Activated CD4-positive, alpha-beta memory T cell treated with anti-CD3 and anti-CD28 coated beads for 36 hours (primary cell): Measurements from ENCODE around the gene ZNHIT2. TPM values are rescaled to one million over a fixed set of nuclear protein-coding genes. Genes with fewer than 3 reads are reported as not detected.

ENCODE experiments used
- CTCF ChIA-PET: fragments of 350-600 bp; sonication (Branson Sonifier 250); formaldehyde crosslinking; loops from one replicate; lab custom pipeline; 2021; ENCODE audit warnings: antibody characterized with exemption, inconsistent platforms; lab: Charles Lee
- POLR2A ChIA-PET: fragments of 350-600 bp; sonication (Branson Sonifier 250); formaldehyde crosslinking; loops from one replicate; lab custom pipeline; 2021; ENCODE audit warnings: antibody characterized with exemption; lab: Charles Lee
- DNase-seq: peaks from one replicate; pipeline ENCODE4 v3.0.0-alpha.2; 2020
- H3K27ac Mint-ChIP-seq: one replicate; pipeline ENCODE4 v1.8.0; 2021; ENCODE audit warnings: mixed read lengths
- H3K27me3 Mint-ChIP-seq: one replicate; pipeline ENCODE4 v1.8.0; 2021; ENCODE audit warnings: mixed read lengths
- H3K36me3 Mint-ChIP-seq: one replicate; pipeline ENCODE4 v1.8.0; 2021; ENCODE audit warnings: mixed read lengths
- H3K4me1 Mint-ChIP-seq: one replicate; pipeline ENCODE4 v1.8.0; 2021; ENCODE audit warnings: low read depth, mixed read lengths
- H3K4me3 Mint-ChIP-seq: one replicate; pipeline ENCODE4 v1.8.0; 2021; ENCODE audit warnings: mild to moderate bottlenecking, mixed read lengths
- H3K9me3 Mint-ChIP-seq: one replicate; pipeline ENCODE4 v1.8.0; 2021; ENCODE audit warnings: mixed read lengths
- intact Hi-C: fragments of 100-400 bp; cut with micrococcal nuclease; formaldehyde crosslinking; loops from one replicate; pipeline ENCODE4 v1.15.1; 2023
- total RNA-seq, 2 experiments: library from RNA; stranded (reverse); gene quantifications; one replicate each; pipeline ENCODE4 v1.2.3, GENCODE V29; 2021

Gene ZNHIT2
- total RNA-seq, 2 experiments from 2014 or later: 9.3 to 9.7 TPM

GRCh38 chr11:65096926-65097325 lies 20.6 kb downstream of the ZNHIT2 start:
- H3K27me3 Mint-ChIP-seq: no peaks in the 10 kb centered on the region
- no peak for DNase-seq
- POLR2A ChIA-PET: interaction anchor here (0.6 to 2.4 kb wide), 11 partner anchors 11 to 334 kb away, joined by 3 to 17 read pairs (median 4); partner anchors contain the start of genes ARL2, CDCA5, SAC3D1 and SYVN1
- peak overlapping the region; percentile 93 for H3K4me3 Mint-ChIP-seq
- CTCF ChIA-PET: interaction anchor here (1.6 to 13.1 kb wide), 2 partner anchors 14 to 20 kb away, joined by 6 to 122 read pairs; partner anchors contain the start of genes TM7SF2 and ZNHIT2
- intact Hi-C loops: loop anchor here (1.0 kb wide), 4 partner anchors 13 to 36 kb away; partner anchors contain the start of genes CDCA5, ZFPL1 and ZNHIT2
- H3K4me1 Mint-ChIP-seq: peaks cover 17% of the 10 kb centered on the region
- H3K36me3 Mint-ChIP-seq: peaks cover 7% of the 10 kb centered on the region
- no peaks in the 10 kb centered on the region for H3K9me3 Mint-ChIP-seq
- H3K27ac Mint-ChIP-seq: peak overlapping the region; percentile 97

GRCh38 chr11:65095974-65096806 lies 21.3 kb downstream of the ZNHIT2 start, which contains the start of gene VPS51:
TSS of gene VPS51 (plus strand) at chr11:65096214. CDS start at chr11:65096251, 37 bp downstream.
- Mint-ChIP-seq H3K9me3 (no peaks in the 10 kb centered on the region), H3K27me3 (no peaks in the 10 kb centered on the region), H3K4me3 (peak within 1 kb of the TSS; percentile 93), H3K36me3 (peaks cover 7% of the 10 kb centered on the region), H3K4me1 (peaks cover 17% of the 10 kb centered on the region), H3K27ac (peak within 1 kb of the TSS; percentile 97)
- CTCF ChIA-PET: interaction anchor here (1.6 to 13.1 kb wide), 2 partner anchors 15 to 21 kb away, joined by 6 to 122 read pairs; partner anchors contain the start of genes TM7SF2 and ZNHIT2
- intact Hi-C loops: loop anchor here (1.0 kb wide), 4 partner anchors 12 to 37 kb away; partner anchors contain the start of genes CDCA5, ZFPL1 and ZNHIT2
- POLR2A ChIA-PET: interaction anchor here (0.6 to 2.4 kb wide), 12 partner anchors 10 to 333 kb away, joined by 3 to 17 read pairs (median 4); partner anchors contain the start of genes ARL2, CDCA5, FAU and MRPL49
- peak; percentile 91 for DNase-seq

- H3K36me3 Mint-ChIP-seq: peaks cover 7% of the 10 kb centered on the region
- peak overlapping the region; percentile 97 for H3K27ac Mint-ChIP-seq
- POLR2A ChIA-PET: interaction anchor here (0.6 to 2.4 kb wide), 7 partner anchors 16 to 231 kb away, joined by 3 to 15 read pairs (median 6); partner anchors contain the start of genes ARL2, FAU, MRPL49 and TM7SF2
- no peaks in the 10 kb centered on the region for H3K27me3 Mint-ChIP-seq
- H3K9me3 Mint-ChIP-seq: no peaks in the 10 kb centered on the region
- DNase-seq: no peak
- CTCF ChIA-PET: interaction anchor here (0.8 to 13.1 kb wide), 3 partner anchors 16 to 69 kb away, joined by 3 to 122 read pairs (median 6); partner anchors contain the start of genes SNX15, TM7SF2 and ZNHIT2
- intact Hi-C loops: no loop called here
- H3K4me3 Mint-ChIP-seq: peak overlapping the region; percentile 93
- H3K4me1 Mint-ChIP-seq: peaks cover 17% of the 10 kb centered on the region
Measured at GRCh38 chr11:65095427-65095826, 22.1 kb downstream of the ZNHIT2 start.

- CTCF ChIA-PET: interaction anchor here (0.6 to 1.1 kb wide), 2 partner anchors 21 to 22 kb away, joined by 3 read pairs; partner anchors contain the start of gene TM7SF2
- no peaks in the 10 kb centered on the region for H3K9me3 Mint-ChIP-seq
- peaks cover 20% of the 10 kb centered on the region for H3K36me3 Mint-ChIP-seq
- peaks cover 5% of the 10 kb centered on the region for H3K4me1 Mint-ChIP-seq
- POLR2A ChIA-PET: interaction anchor here (0.8 kb wide), 1 partner anchor 9 kb away, joined by 3 read pairs; no protein-coding TSS in a partner anchor
- no peak overlapping the region for H3K27ac Mint-ChIP-seq
- intact Hi-C loops: no loop called here
- H3K4me3 Mint-ChIP-seq: no peak overlapping the region
- no peak for DNase-seq
- no peaks in the 10 kb centered on the region for H3K27me3 Mint-ChIP-seq
Measured at GRCh38 chr11:65090628-65091027, 26.9 kb downstream of the ZNHIT2 start.

- H3K27me3 Mint-ChIP-seq: no peaks in the 10 kb centered on the region
- ChIA-PET POLR2A (no interaction called here), CTCF (no interaction called here)
- H3K9me3 Mint-ChIP-seq: no peaks in the 10 kb centered on the region
- peaks cover 22% of the 10 kb centered on the region for H3K36me3 Mint-ChIP-seq
- H3K4me3 Mint-ChIP-seq: no peak overlapping the region
- no peak for DNase-seq
- intact Hi-C loops: no loop called here
- H3K27ac Mint-ChIP-seq: no peak overlapping the region
- peaks cover 13% of the 10 kb centered on the region for H3K4me1 Mint-ChIP-seq
Measured at GRCh38 chr11:65089621-65090020, 27.9 kb downstream of the ZNHIT2 start.

GRCh38 chr11:65087827-65088226 lies 29.7 kb downstream of the ZNHIT2 start:
- ChIA-PET CTCF (no interaction called here), POLR2A (no interaction called here)
- Mint-ChIP-seq H3K27ac (no peak overlapping the region), H3K36me3 (peaks cover 36% of the 10 kb centered on the region), H3K4me3 (no peak overlapping the region), H3K27me3 (no peaks in the 10 kb centered on the region), H3K9me3 (no peaks in the 10 kb centered on the region), H3K4me1 (peaks cover 19% of the 10 kb centered on the region)
- DNase-seq: no peak
- intact Hi-C loops: no loop called here

GRCh38 chr11:65087216-65087615 lies 30.3 kb downstream of the ZNHIT2 start:
- DNase-seq: no peak
- intact Hi-C loops: no loop called here

DNA sequence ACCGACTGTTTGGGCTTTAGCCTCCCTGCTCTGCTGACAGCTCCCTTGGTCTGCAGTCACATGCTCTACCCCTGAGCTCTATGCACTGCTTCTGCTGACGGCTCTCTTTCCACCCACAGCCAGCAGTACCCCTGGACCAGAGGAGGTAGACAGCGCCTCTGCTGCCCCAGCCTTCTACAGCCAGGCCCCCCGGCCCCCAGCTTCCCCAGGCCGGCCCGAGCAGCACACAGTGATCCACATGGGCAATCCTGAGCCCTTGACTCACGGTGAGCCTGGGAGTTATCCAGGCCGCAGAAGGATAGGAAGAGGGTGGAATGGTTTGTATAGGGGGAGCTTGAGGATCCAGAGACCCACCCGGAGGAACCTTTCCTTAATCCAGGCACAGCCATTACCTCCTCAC lies 30.7 kb downstream of the ZNHIT2 start:
- Mint-ChIP-seq H3K9me3 (no peaks in the 10 kb centered on the region), H3K27ac (no peak overlapping the region), H3K27me3 (no peaks in the 10 kb centered on the region), H3K4me1 (peaks cover 27% of the 10 kb centered on the region), H3K36me3 (peaks cover 44% of the 10 kb centered on the region), H3K4me3 (no peak overlapping the region)
- ChIA-PET CTCF (no interaction called here), POLR2A (no interaction called here)
- intact Hi-C loops: no loop called here
- DNase-seq: no peak

More at GRCh38 chr11:65087216-65087615, 30.3 kb downstream of the ZNHIT2 start:
- H3K9me3 Mint-ChIP-seq: no peaks in the 10 kb centered on the region
- no peaks in the 10 kb centered on the region for H3K27me3 Mint-ChIP-seq
- ChIA-PET POLR2A (no interaction called here), CTCF (no interaction called here)
- peaks cover 24% of the 10 kb centered on the region for H3K4me1 Mint-ChIP-seq
- no peak overlapping the region for H3K27ac Mint-ChIP-seq
- H3K36me3 Mint-ChIP-seq: peaks cover 40% of the 10 kb centered on the region
- no peak overlapping the region for H3K4me3 Mint-ChIP-seq

DNA sequence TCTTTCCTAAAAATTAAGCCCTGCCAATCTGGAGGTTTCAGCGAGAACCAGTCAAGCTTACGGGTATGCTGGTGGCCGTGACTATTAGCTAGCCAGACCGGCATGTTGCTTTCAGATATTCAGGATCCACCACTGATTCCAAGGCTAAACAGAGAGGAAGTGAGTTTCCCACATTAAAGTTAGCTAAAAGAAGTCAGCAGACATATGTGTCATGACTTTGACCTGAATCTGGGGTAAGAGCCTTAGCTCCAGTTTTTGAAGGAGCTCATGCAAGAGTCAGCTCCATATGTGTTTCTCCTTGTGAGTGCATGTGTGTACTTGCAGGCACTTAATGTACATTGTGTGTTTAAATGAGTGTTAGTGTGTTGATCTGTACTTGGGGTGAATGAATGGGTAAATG lies 32.1 kb downstream of the ZNHIT2 start:
- Mint-ChIP-seq H3K27me3 (no peaks in the 10 kb centered on the region), H3K4me3 (peak overlapping the region; percentile 99), H3K4me1 (peaks cover 33% of the 10 kb centered on the region), H3K36me3 (peaks cover 54% of the 10 kb centered on the region), H3K9me3 (no peaks in the 10 kb centered on the region), H3K27ac (peak overlapping the region; percentile 96)
- no peak for DNase-seq
- intact Hi-C loops: no loop called here
- CTCF ChIA-PET: interaction anchor here (0.6 to 1.3 kb wide), 3 partner anchors 23 to 238 kb away, joined by 3 to 5 read pairs (median 4); no protein-coding TSS in a partner anchor
- POLR2A ChIA-PET: interaction anchor here (1.2 kb wide), 1 partner anchor 11 kb away, joined by 3 read pairs; no protein-coding TSS in a partner anchor

- no peak for DNase-seq
- CTCF ChIA-PET: interaction anchor here (1.2 to 1.3 kb wide), 2 partner anchors 25 to 238 kb away, joined by 4 to 5 read pairs; no protein-coding TSS in a partner anchor
- Mint-ChIP-seq H3K27me3 (no peaks in the 10 kb centered on the region), H3K36me3 (peaks cover 59% of the 10 kb centered on the region), H3K4me3 (peak overlapping the region; percentile 99), H3K4me1 (peaks cover 33% of the 10 kb centered on the region), H3K27ac (peak overlapping the region; percentile 96), H3K9me3 (no peaks in the 10 kb centered on the region)
- POLR2A ChIA-PET: interaction anchor here (1.2 kb wide), 1 partner anchor 12 kb away, joined by 3 read pairs; no protein-coding TSS in a partner anchor
- intact Hi-C loops: loop anchor here (1.0 to 5.0 kb wide), 7 partner anchors 12 to 72 kb away; partner anchors contain the start of genes ARL2, FAU, MRPL49 and SAC3D1
Measured at GRCh38 chr11:65084598-65085375, 32.7 kb downstream of the ZNHIT2 start.
